ENCODE data around the gene SEC16B.

DNA sequence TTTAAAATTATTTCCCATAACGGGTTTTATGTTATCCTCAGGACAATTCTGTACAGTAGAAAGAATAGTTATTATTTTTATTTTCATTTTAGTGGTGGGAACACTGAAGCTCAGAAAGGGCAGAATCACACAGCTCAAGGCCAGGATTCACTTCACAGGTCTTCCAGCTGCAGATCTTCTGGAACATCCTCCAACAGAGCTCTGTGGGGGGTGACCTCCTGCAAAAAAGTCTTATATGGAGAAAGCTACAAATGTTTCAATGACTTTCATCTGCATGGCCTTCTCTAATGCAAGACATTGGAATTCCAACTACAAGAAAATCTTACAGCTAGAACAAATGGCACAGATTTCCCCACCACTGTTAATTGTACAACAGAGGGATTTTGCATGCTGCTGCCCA lies 64.2 kb downstream of the SEC16B start:
- TF ChIP-seq, protein P1, sequence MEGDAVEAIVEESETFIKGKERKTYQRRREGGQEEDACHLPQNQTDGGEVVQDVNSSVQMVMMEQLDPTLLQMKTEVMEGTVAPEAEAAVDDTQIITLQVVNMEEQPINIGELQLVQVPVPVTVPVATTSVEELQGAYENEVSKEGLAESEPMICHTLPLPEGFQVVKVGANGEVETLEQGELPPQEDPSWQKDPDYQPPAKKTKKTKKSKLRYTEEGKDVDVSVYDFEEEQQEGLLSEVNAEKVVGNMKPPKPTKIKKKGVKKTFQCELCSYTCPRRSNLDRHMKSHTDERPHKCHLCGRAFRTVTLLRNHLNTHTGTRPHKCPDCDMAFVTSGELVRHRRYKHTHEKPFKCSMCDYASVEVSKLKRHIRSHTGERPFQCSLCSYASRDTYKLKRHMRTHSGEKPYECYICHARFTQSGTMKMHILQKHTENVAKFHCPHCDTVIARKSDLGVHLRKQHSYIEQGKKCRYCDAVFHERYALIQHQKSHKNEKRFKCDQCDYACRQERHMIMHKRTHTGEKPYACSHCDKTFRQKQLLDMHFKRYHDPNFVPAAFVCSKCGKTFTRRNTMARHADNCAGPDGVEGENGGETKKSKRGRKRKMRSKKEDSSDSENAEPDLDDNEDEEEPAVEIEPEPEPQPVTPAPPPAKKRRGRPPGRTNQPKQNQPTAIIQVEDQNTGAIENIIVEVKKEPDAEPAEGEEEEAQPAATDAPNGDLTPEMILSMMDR (IDR thresholded peaks at IDR 0.05) = no peak
- no peak for TF ChIP-seq POLR2AphosphoS5 (IDR thresholded peaks at IDR 0.05)

Data from breast epithelium (tissue), 3 donors.